Middle frontal gyrus (tissue), 1 donor: ENCODE measurements around the gene SLC8B1.

Experiments used
- DNase-seq: peaks from one replicate; pipeline ENCODE4 v3.0.0-alpha.2; 2015; ENCODE audit warnings: low spot score; ENCODE audit errors: extremely low spot score

Gene SLC8B1

DNA sequence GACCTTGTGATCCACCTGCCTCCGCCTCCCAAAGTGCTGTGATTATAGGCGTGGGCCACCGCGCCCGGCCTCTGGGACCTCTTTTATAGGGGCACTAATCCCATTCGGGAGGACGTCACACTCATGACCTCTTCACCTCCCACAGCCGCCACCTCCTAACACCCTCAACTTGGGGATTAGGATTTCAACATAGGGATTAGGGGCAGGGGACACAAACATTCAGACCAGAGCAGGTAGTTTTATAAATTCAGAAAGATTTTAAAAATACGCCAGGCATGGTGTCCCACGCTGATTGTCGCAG is 64.2 kb downstream of the SLC8B1 start:
- no peak for DNase-seq

- DNase-seq, result no peak
Measured at GRCh38 chr12:113269257-113269943, 65.5 kb downstream of the SLC8B1 start.

- no peak for DNase-seq
Measured at GRCh38 chr12:113268621-113269020, 66.3 kb downstream of the SLC8B1 start.

GRCh38 chr12:113268136-113268535 is 66.8 kb downstream of the SLC8B1 start:
- DNase-seq, result no peak

DNA sequence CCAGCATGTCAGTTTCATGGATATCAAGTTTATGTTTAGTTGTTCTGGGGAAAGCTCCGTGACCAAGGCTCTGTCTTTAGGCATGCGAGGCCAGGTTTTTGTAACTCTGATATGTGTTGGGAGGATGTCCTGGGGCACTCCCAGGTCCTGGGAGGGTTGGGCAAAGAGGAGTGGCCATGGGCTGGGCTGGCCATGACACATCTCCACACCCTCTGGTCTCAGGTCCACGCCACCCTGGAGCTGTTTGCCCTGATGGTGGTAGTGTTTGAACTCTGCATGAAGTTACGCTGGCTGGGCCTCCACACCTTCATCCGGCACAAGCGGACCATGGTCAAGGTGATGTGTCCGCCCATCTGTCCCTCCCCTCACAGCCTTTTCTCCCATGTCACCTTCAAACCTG is 67.3 kb downstream of the SLC8B1 start:
- no peak for DNase-seq

- DNase-seq, result no peak
Measured at GRCh38 chr12:113266106-113266895, 68.6 kb downstream of the SLC8B1 start.

DNA sequence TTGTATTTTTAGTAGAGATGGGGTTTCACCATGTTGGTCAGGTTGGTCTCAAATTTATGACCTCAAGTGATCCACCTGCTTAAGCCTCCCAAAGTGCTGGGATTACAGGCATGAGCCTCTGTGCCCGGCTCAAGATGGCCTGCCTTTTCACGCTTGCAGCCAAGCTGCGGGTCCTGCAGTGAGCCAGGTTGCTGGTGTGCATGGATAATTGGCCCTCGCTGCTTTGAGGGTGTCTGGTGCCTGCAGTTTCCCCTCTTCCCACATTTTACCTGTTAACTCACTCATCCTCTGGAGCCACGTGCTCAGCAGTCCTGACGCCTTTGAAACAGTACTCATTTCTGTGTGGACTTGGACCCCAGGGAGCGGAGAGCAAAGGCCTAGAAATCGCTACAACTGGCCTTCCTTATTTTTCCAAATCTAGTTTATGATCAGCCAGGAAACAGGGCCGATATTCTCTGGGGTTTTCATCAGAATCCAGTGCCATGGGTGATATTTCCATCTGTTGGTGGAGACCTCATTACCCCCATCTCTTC is 71.4 kb downstream of the SLC8B1 start:
- no peak for DNase-seq

GRCh38 chr12:113262710-113263109 is 72.2 kb downstream of the SLC8B1 start:
- DNase-seq, result no peak

DNA sequence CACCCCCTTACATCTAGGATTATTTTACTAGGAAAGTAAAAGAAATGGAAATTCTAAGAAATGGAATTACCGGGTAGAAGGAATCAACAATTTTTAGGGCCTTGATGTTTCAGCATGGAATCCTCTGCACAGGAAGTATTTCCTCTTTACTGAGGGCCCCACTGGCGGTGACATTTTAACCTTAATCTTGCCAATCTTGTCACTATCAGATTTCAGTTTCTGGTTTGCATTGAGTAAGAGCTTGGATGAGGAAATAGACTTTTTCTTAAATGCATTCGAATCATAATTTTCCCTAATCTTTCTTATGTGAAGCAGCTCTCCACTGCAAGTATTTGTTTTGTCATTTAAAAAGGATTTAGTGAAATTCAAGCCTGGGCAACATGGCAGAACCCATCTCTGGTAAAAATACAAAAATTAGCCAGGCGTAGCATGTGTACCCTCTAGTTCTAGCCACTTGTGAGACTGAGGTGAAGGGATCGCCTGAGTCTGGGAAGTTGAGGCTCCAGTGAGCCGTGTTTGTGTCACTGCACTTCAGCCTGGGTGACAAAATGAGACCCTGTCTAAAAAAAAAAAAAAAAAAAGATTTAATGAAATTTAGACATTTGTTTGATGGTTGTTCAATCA is 73.0 kb downstream of the SLC8B1 start:
- no peak for DNase-seq

DNA sequence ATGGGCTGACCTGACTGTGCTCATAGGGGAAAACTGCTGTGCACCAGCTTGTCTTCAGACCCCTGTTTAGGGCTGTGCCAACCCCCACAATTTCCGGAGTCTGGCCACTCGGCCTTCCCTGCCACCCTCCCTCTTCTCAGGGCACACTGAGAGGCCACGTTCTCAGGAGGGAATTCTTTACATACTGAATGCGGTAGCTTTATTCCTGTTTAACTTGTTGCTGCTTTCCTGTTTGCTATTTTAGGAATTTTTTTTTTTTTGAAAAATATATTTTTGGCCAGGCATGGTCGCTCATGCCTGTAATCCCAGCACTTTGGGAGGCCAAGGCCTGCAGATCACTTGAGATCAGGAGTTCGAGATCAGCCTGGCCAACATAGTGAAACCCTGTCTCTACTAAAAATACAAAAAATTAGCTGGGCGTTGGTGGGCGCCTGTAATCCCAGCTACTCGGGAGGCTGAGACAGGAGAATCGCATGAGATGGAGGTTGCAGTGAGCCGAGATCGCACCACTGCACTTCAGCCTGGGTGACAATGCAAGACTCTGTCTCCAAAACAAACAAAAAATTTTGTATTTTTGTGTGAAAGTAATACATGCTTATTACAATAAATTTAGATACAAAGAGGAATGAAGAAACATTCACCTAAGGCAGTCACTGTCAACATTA is 74.1 kb downstream of the SLC8B1 start:
- no peak for DNase-seq

DNA sequence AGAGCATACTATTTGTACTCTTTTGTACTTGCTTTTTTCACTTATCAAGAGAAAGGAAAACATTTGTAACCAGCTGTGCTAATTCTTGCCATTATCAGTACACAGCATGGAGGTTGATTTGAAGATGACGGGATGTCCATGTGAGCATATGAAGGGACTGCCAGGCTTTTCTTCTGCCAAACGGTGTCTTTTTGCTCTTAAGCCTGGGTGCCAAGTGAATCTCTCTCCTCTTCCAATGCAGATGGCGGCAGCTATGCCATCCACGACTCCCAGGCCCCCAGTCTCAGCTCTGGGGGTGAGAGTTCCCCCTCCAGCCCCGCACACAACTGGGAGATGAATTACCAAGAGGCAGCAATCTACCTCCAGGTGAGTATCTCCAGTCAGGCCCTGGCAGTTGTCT is 74.8 kb downstream of the SLC8B1 start:
- no peak for DNase-seq

DNA sequence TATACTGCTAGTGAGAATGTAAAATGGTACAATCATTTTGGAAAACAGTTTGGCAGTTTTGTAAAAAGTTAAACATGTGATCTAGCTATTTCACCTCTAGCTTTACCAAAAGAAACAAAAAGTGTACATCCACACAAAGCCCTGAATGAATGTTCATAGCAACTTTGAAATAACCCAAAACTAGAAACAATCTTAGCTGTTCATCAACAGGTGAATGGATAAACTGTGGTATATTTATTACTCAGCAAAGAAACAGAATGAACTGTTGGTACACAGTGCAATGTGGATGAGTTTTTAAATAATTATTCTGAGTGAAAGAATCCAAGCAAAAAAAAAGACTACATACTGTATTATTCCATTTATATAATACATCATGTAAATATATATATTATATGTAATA is 77.3 kb downstream of the SLC8B1 start:
- no peak for DNase-seq

DNA sequence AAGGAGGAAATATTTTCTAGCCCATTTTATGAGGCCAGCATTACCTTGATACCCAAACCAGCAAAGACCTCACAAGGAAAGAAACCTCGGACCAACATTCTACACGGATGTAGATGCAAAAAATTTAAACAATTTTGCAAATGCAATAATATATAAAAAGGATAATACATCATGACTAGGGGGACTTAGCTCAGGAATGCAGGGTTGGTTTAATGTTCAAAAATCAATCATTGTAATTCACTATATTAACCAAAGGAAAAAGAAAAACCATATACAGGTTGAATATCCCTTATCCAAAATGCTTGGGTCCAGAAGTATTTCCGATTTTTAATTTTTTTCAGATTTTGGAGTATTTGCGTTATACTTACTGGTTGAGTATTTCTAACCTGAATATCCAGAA is 80.6 kb downstream of the SLC8B1 start:
- DNase-seq, result no peak

DNA sequence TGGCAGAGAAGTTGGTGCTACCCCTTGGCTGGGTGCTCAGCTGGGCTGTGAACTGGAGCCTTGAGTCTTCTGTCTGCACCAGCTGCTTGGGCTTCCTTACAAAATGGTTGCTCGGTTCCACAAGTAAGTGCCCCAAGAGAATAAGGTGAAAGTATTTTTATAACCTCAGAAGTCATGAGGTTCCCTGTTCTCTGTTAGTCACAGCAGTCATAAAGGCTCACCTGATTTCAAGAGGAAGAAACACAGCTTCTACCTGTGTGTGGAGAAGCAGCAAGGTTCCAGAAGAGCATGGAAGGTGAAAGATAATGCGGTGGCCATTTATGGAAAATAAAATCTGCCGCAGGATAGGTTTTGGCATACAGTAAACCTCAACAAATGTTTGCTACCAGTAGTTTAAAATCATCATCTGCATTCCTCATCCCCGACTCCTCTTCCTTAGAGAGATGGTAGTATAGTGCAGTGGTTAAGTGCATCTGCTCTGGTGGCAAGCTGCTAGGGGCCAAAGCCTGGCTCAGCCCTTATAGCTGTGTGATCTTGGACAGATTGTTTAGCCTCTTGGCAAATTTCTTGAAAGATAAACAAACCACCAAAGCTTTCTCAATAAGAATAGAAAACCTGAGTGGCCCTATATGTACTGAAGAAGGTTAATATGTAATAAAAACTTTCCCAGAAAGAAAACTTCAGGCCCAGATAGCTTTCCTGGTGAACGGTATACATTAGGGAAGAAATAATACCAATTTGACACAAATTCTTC is 81.2 kb downstream of the SLC8B1 start:
- no peak for DNase-seq

DNA sequence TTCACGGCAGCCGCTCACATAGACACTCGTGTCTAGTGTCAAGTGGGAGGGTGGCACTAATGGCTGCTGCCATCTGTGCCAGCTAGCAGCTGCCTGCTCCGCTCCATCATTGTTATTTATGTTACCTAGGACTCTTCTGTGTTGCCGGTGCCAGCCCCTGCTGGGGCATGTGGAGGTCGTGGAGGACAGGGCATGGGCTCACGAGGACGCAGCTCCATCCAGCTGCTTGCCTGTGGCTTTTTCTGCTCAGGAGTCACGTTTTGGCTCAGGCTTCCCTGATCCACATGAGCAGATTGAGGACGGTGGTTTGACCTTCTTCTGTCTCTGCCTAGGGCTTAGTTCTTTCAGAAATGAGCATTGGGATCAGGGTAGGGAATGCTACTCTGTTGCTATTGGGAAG is 82.4 kb downstream of the SLC8B1 start:
- DNase-seq, result no peak

DNA sequence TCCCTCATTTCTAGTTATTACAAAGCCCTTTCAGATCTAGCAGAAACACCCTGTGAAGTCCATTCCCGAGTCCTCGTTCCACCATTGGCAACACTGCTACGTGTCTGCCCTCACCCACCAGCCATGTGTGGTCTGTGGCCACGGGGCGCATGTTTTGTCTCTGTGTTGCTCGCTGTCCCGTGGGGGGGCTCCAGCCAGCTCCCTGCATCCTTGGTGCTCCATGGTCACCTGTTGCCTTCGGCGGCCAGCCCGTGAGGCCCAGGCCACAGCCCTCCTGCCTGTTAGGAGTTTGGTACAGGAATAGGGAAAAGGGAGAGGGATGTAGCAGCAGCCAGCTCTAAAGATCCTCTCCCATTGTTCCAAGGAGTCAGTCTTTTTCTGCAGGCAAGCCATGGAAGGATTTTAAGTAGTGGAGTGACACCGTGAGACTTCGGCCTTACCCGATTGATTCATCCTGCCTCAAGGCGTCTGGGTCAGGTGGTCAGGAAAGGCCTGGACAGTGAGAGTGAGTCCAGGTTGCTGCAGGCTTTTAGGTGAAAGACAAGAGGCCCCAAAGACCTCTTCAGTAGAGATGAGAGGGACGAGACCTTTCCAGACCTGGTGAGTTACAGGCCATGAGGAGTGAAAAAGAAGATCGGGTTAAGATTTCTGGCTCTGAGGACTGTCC is 83.4 kb downstream of the SLC8B1 start:
- DNase-seq, result no peak

DNA sequence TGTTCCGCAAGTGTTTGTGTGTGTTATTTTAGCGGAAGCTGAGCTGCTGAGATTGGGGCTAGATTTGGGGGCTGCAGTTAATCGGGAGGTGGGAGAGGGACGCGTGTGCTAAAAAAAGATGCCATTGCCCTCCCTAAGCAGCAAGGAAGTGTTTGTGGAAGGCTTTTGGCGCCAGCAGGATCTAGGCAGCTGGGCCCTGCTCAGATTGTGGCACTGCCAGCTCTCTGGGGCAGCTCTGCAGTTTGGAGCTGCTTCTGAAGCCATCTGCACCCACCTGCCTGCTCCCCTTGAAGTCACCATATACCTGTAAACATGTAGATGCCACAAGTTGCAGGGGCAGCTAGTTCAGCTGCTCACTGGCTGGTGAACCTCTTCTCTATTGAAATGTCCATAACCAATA is 84.9 kb downstream of the SLC8B1 start:
- DNase-seq, result no peak

GRCh38 chr12:113249546-113249945 is 85.4 kb downstream of the SLC8B1 start:
- DNase-seq, result no peak

DNA sequence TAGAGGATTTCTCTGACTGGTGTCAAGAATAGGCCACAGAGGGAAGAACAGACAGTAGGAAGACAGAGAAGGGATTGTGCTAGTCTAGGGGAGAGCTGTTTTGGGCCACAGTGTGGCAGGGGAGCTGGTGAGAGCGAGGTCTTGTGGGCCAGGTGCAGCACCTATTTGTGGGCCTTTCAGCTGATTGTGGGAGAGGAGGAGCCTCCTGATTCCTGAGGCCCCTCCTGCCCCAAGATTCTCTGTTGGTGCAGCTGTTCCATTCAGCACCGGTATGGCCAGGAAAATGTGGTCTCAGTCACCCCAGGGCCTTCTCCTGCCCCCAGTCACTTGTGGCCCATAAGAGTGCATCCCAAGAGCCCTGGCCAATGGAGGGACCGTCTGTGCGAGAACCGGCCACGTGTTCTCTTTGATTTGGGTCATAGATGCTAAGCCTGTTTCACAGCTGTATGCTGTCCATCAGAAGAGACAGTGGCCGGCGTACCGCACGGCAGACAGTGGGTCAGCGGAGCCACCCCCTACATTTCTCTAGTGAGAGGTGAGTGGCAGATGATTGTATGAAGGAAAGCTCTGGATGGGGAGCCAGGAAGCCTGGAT is 86.0 kb downstream of the SLC8B1 start:
- DNase-seq, result no peak
